ENCODE measurements around the gene GNB2.
A peak's percentile ranks its signal among the peaks of the same experiment; 100 is the strongest.
"Not testable (repeated sequence)": the region's sequence is repeated elsewhere in the genome, so short reads cannot be mapped to it uniquely, and the experiment has no call there.

The GNB2 gene

GRCh38 chr7:100673302-100673941 lies at the start of gene GNB2:
TSS of gene GNB2 (plus strand) at chr7:100673740. CDS start at chr7:100676266, 2,526 bp downstream.
- DNase-seq (ENCODE audit: low spot score): peak; percentile 99

- DNase-seq (ENCODE audit: low spot score): no peak
Observed at GRCh38 chr7:100623951-100624824, 49.4 kb upstream of the GNB2 start.

- no peak for DNase-seq (ENCODE audit: low spot score)
Observed at GRCh38 chr7:100626055-100626454, 47.5 kb upstream of the GNB2 start.

GRCh38 chr7:100626530-100627237 lies 46.9 kb upstream of the GNB2 start:
- DNase-seq (ENCODE audit: low spot score): peak; percentile 99

GRCh38 chr7:100627238-100627549 lies 46.3 kb upstream of the GNB2 start:
- DNase-seq (ENCODE audit: low spot score): no peak

GRCh38 chr7:100629117-100629716 lies 44.3 kb upstream of the GNB2 start:
- DNase-seq (ENCODE audit: low spot score): no peak

GRCh38 chr7:100630066-100630465 lies 43.5 kb upstream of the GNB2 start:
- no peak for DNase-seq (ENCODE audit: low spot score)

GRCh38 chr7:100632951-100633717 lies 40.4 kb upstream of the GNB2 start:
- DNase-seq (ENCODE audit: low spot score): no peak

GRCh38 chr7:100639995-100640516 lies 33.5 kb upstream of the GNB2 start:
- DNase-seq (ENCODE audit: low spot score): no peak

- no peak for DNase-seq (ENCODE audit: low spot score)
Observed at GRCh38 chr7:100640517-100641440, 32.8 kb upstream of the GNB2 start.

GRCh38 chr7:100641463-100641859 lies 32.1 kb upstream of the GNB2 start, which contains the start of gene TFR2:
TSS of gene TFR2 (minus strand) at chr7:100641552. CDS start at chr7:100641509, 43 bp downstream.
- DNase-seq (ENCODE audit: low spot score): no peak

- DNase-seq (ENCODE audit: low spot score): no peak
Observed at GRCh38 chr7:100641860-100642533, 31.5 kb upstream of the GNB2 start.

GRCh38 chr7:100642534-100642907 lies 31.0 kb upstream of the GNB2 start:
- no peak for DNase-seq (ENCODE audit: low spot score)

- no peak for DNase-seq (ENCODE audit: low spot score)
Observed at GRCh38 chr7:100649826-100650565, 23.5 kb upstream of the GNB2 start.

- DNase-seq (ENCODE audit: low spot score): no peak
Observed at GRCh38 chr7:100654908-100655831, 18.4 kb upstream of the GNB2 start.

- DNase-seq (ENCODE audit: low spot score): peak; percentile 92
Observed at GRCh38 chr7:100655908-100656674, 17.4 kb upstream of the GNB2 start, which contains the start of gene ACTL6B. TSS of gene ACTL6B (minus strand) at chr7:100656448. CDS start at chr7:100656354, 94 bp downstream.

- not testable (repeated sequence) for DNase-seq (ENCODE audit: low spot score)
Observed at GRCh38 chr7:100662194-100662776, 11.3 kb upstream of the GNB2 start.
